WTC11 (cell line): ENCODE data around the gene TAS1R1.

Experiments
- ATF2 ChIP-seq: sonication (generic); formaldehyde crosslinking; IDR thresholded peaks from 2 replicates; pipeline ENCODE4 v1.8.1; 2022; ENCODE audit warnings: low read depth, missing genetic modification reagents, borderline replicate concordance
- E2F4 ChIP-seq: sonication (generic); formaldehyde crosslinking; IDR thresholded peaks from 2 replicates; pipeline ENCODE4 v1.8.1; 2022; ENCODE audit warnings: low read depth, mild to moderate bottlenecking, moderate library complexity, missing genetic modification reagents, borderline replicate concordance
- GTF2I ChIP-seq: fragments of 250-450 bp; sonication (Bioruptor Pico); conservative IDR thresholded peaks from 2 replicates; pipeline ENCODE4 v1.4.0; 2021; ENCODE audit warnings: mild to moderate bottlenecking
- JUN ChIP-seq: sonication (generic); formaldehyde crosslinking; IDR thresholded peaks from 2 replicates; pipeline ENCODE4 v1.8.0; 2023; ENCODE audit warnings: mild to moderate bottlenecking, missing genetic modification reagents
- NFYB ChIP-seq: sonication (generic); formaldehyde crosslinking; conservative IDR thresholded peaks from 2 replicates; pipeline ENCODE4 v1.8.0; 2022; ENCODE audit warnings: low read depth, missing genetic modification reagents
- NR1H2 ChIP-seq: sonication (generic); formaldehyde crosslinking; IDR thresholded peaks from 2 replicates; pipeline ENCODE4 v1.9.0; 2021; ENCODE audit warnings: mild to moderate bottlenecking, moderate library complexity, missing genetic modification reagents
- ZNF396 ChIP-seq: fragments of 250-450 bp; sonication (Bioruptor Pico); IDR thresholded peaks from 2 replicates; pipeline ENCODE4 v1.8.0; 2021; ENCODE audit warnings: mild to moderate bottlenecking, moderate library complexity, borderline replicate concordance
- ZNF423 ChIP-seq: fragments of 250-450 bp; sonication (Bioruptor Pico); IDR thresholded peaks from 2 replicates; pipeline ENCODE4 v2.1.2; 2022; ENCODE audit warnings: mild to moderate bottlenecking, moderate library complexity
- TF ChIP-seq, protein P1 (sequence below): fragments of 200-600 bp; IDR thresholded peaks from 2 replicates; pipeline ENCODE4 v1.8.0; 2022; ENCODE audit warnings: antibody characterized with exemption
- TF ChIP-seq, protein P2 (sequence below): sonication (generic); formaldehyde crosslinking; IDR thresholded peaks from 2 replicates; pipeline ENCODE4 v1.8.0; 2022; ENCODE audit warnings: missing genetic modification reagents
- TF ChIP-seq, protein P3 (sequence below): sonication (generic); formaldehyde crosslinking; IDR thresholded peaks from 2 replicates; pipeline ENCODE4 v1.8.0; 2023; ENCODE audit warnings: missing genetic modification reagents

DNA sequence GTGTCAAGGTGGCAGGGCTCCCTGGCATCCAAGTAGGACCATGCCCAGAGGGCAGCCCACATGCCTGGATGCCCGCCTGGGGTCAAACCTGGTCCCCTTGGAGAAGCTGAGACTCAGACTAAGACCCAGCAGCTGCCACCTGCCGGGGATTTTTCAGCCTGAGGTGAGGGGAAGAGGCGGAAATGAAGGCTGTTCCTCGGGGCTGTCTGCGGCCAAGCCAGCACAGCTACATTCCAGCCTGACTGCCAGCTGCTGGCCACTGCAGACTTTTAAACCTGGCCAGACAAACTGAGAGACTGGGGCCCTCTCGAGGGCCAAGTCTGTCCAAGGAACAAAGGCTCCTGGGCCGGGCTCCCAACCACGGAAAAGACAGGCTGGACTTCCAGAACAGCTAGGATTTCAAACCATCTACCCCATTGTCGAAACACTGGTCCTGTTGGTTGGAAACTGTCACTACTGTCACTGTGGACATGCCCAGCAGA lies 41.7 kb upstream of the TAS1R1 start:
- TF ChIP-seq, protein P1, sequence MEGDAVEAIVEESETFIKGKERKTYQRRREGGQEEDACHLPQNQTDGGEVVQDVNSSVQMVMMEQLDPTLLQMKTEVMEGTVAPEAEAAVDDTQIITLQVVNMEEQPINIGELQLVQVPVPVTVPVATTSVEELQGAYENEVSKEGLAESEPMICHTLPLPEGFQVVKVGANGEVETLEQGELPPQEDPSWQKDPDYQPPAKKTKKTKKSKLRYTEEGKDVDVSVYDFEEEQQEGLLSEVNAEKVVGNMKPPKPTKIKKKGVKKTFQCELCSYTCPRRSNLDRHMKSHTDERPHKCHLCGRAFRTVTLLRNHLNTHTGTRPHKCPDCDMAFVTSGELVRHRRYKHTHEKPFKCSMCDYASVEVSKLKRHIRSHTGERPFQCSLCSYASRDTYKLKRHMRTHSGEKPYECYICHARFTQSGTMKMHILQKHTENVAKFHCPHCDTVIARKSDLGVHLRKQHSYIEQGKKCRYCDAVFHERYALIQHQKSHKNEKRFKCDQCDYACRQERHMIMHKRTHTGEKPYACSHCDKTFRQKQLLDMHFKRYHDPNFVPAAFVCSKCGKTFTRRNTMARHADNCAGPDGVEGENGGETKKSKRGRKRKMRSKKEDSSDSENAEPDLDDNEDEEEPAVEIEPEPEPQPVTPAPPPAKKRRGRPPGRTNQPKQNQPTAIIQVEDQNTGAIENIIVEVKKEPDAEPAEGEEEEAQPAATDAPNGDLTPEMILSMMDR = no peak
- TF ChIP-seq NFYB (CRISPR knock-in tag) = no peak
- TF ChIP-seq JUN (CRISPR knock-in tag) = no peak
- TF ChIP-seq, protein P2, sequence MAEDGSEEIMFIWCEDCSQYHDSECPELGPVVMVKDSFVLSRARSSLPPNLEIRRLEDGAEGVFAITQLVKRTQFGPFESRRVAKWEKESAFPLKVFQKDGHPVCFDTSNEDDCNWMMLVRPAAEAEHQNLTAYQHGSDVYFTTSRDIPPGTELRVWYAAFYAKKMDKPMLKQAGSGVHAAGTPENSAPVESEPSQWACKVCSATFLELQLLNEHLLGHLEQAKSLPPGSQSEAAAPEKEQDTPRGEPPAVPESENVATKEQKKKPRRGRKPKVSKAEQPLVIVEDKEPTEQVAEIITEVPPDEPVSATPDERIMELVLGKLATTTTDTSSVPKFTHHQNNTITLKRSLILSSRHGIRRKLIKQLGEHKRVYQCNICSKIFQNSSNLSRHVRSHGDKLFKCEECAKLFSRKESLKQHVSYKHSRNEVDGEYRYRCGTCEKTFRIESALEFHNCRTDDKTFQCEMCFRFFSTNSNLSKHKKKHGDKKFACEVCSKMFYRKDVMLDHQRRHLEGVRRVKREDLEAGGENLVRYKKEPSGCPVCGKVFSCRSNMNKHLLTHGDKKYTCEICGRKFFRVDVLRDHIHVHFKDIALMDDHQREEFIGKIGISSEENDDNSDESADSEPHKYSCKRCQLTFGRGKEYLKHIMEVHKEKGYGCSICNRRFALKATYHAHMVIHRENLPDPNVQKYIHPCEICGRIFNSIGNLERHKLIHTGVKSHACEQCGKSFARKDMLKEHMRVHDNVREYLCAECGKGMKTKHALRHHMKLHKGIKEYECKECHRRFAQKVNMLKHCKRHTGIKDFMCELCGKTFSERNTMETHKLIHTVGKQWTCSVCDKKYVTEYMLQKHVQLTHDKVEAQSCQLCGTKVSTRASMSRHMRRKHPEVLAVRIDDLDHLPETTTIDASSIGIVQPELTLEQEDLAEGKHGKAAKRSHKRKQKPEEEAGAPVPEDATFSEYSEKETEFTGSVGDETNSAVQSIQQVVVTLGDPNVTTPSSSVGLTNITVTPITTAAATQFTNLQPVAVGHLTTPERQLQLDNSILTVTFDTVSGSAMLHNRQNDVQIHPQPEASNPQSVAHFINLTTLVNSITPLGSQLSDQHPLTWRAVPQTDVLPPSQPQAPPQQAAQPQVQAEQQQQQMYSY (CRISPR knock-in tag) = no peak
- no peak for TF ChIP-seq ATF2 (CRISPR knock-in tag)
- no peak for TF ChIP-seq GTF2I (CRISPR knock-in tag)
- TF ChIP-seq ZNF423 (CRISPR knock-in tag) = no peak
- TF ChIP-seq E2F4 (CRISPR knock-in tag) = no peak
- TF ChIP-seq NR1H2 (CRISPR knock-in tag) = no peak
- TF ChIP-seq, protein P3, sequence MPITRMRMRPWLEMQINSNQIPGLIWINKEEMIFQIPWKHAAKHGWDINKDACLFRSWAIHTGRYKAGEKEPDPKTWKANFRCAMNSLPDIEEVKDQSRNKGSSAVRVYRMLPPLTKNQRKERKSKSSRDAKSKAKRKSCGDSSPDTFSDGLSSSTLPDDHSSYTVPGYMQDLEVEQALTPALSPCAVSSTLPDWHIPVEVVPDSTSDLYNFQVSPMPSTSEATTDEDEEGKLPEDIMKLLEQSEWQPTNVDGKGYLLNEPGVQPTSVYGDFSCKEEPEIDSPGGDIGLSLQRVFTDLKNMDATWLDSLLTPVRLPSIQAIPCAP (CRISPR knock-in tag) = no peak
- no peak for TF ChIP-seq ZNF396
